Peyer's patch (tissue), 4 donors: ENCODE measurements around the gene PLA2G2F.
"Not testable (repeated sequence)": the region's sequence is repeated elsewhere in the genome, so short reads cannot be mapped to it uniquely, and the experiment has no call there.

Source experiments
- CTCF ChIP-seq, 6 experiments: fragments of 450-650 bp in 4 of 6; fragments of 200-600 bp in 2 of 6; sonication (generic) in 1 of 6; IDR thresholded peaks; one replicate each; pipeline ENCODE4 v1.5.1; 2017 to 2019; ENCODE audit warnings: antibody characterized with exemption in 6 of 6, mild to moderate bottlenecking in 3 of 6, moderate library complexity in 1 of 6
- POLR2A ChIP-seq, 2 donors: fragments of 450-650 bp; IDR thresholded peaks; one replicate each; pipeline ENCODE4 v1.5.1; 2017; ENCODE audit warnings: antibody characterized with exemption in 2 of 2, mild to moderate bottlenecking in 2 of 2, moderate library complexity in 2 of 2

GRCh38 chr1:20130518-20130917 lies 8.6 kb upstream of the PLA2G2F start:
- TF ChIP-seq CTCF, POLR2A (IDR thresholded peaks at IDR 0.05): not testable (repeated sequence)
